HG03565 (cell line): Measurements from ENCODE around the gene USH2A.

Experiments
- ATAC-seq: cut with Tn5 transposase; IDR thresholded peaks from one replicate; pipeline ENCODE4 v1.9.1; 2021; ENCODE audit warnings: mild to moderate bottlenecking, moderate library complexity; ENCODE audit not compliant: unreplicated experiment

Gene USH2A

GRCh38 chr1:216290074-216290473 lies 133.2 kb downstream of the USH2A start:
- ATAC-seq: no peak

- ATAC-seq: no peak
Observed at GRCh38 chr1:216285052-216285451, 138.2 kb downstream of the USH2A start.

- no peak for ATAC-seq
Observed at GRCh38 chr1:216281757-216282156, 141.5 kb downstream of the USH2A start.

GRCh38 chr1:216270086-216270773 lies 153.0 kb downstream of the USH2A start:
- ATAC-seq: no peak

GRCh38 chr1:216261631-216262030 lies 161.6 kb downstream of the USH2A start:
- no peak for ATAC-seq

- no peak for ATAC-seq
Observed at GRCh38 chr1:216258856-216259255, 164.4 kb downstream of the USH2A start.

- ATAC-seq: no peak
Observed at GRCh38 chr1:216258386-216258785, 164.9 kb downstream of the USH2A start.

GRCh38 chr1:216250861-216251260 lies 172.4 kb downstream of the USH2A start:
- no peak for ATAC-seq

- no peak for ATAC-seq
Observed at GRCh38 chr1:216248628-216249027, 174.6 kb downstream of the USH2A start.

- no peak for ATAC-seq
Observed at GRCh38 chr1:216247937-216248336, 175.3 kb downstream of the USH2A start.

GRCh38 chr1:216246577-216247203 lies 176.6 kb downstream of the USH2A start:
- ATAC-seq: no peak

- no peak for ATAC-seq
Observed at GRCh38 chr1:216238844-216239243, 184.4 kb downstream of the USH2A start.

GRCh38 chr1:216237927-216238542 lies 185.2 kb downstream of the USH2A start:
- ATAC-seq: no peak

- no peak for ATAC-seq
Observed at GRCh38 chr1:216224233-216224632, 199.0 kb downstream of the USH2A start.

- no peak for ATAC-seq
Observed at GRCh38 chr1:216223486-216223885, 199.8 kb downstream of the USH2A start.

GRCh38 chr1:216222288-216222687 lies 201.0 kb downstream of the USH2A start:
- no peak for ATAC-seq

- peak; percentile 99 for ATAC-seq
Observed at GRCh38 chr1:216221260-216221700, 202.0 kb downstream of the USH2A start.

- ATAC-seq: no peak
Observed at GRCh38 chr1:216216305-216216704, 206.9 kb downstream of the USH2A start.

- ATAC-seq: no peak
Observed at GRCh38 chr1:216215169-216215568, 208.1 kb downstream of the USH2A start.

- no peak for ATAC-seq
Observed at GRCh38 chr1:216212826-216213225, 210.4 kb downstream of the USH2A start.

GRCh38 chr1:216210081-216210480 lies 213.2 kb downstream of the USH2A start:
- ATAC-seq: no peak

- ATAC-seq: no peak
Observed at GRCh38 chr1:216209125-216209524, 214.1 kb downstream of the USH2A start.
